ENCODE measurements around the gene ARSB.

The ARSB gene

GRCh38 chr5:78801413-78801812 is 183.7 kb downstream of the ARSB start:
- no peak for FAIRE-seq

GRCh38 chr5:78799266-78800017 is 185.7 kb downstream of the ARSB start:
- no peak for FAIRE-seq

GRCh38 chr5:78798673-78799029 is 186.5 kb downstream of the ARSB start:
- FAIRE-seq, result no peak

GRCh38 chr5:78797936-78798672 is 187.0 kb downstream of the ARSB start:
- no peak for FAIRE-seq

GRCh38 chr5:78795757-78796156 is 189.4 kb downstream of the ARSB start:
- FAIRE-seq, result no peak

- FAIRE-seq, result no peak
These were observed 190.4 kb downstream of the ARSB start for GRCh38 chr5:78794693-78795215.

GRCh38 chr5:78793907-78794662 is 191.0 kb downstream of the ARSB start:
- no peak for FAIRE-seq

- FAIRE-seq, result no peak
These were observed 192.6 kb downstream of the ARSB start for GRCh38 chr5:78792345-78793055.

- FAIRE-seq, result no peak
These were observed 193.5 kb downstream of the ARSB start for GRCh38 chr5:78791501-78792100.

GRCh38 chr5:78787783-78788182 is 197.3 kb downstream of the ARSB start:
- FAIRE-seq, result no peak

- FAIRE-seq, result no peak
These were observed 199.7 kb downstream of the ARSB start for GRCh38 chr5:78785454-78785853.

- no peak for FAIRE-seq
These were observed 201.5 kb downstream of the ARSB start for GRCh38 chr5:78783434-78784130.

GRCh38 chr5:78782728-78783127 is 202.4 kb downstream of the ARSB start:
- FAIRE-seq, result no peak

- no peak for FAIRE-seq
These were observed 203.4 kb downstream of the ARSB start for GRCh38 chr5:78781611-78782286.

- FAIRE-seq, result no peak
These were observed 205.1 kb downstream of the ARSB start for GRCh38 chr5:78779771-78780616.

- FAIRE-seq, result no peak
These were observed 205.8 kb downstream of the ARSB start for GRCh38 chr5:78779262-78779661.

GRCh38 chr5:78778538-78778937 is 206.6 kb downstream of the ARSB start:
- FAIRE-seq, result no peak

- no peak for FAIRE-seq
These were observed 207.2 kb downstream of the ARSB start for GRCh38 chr5:78777901-78778300.

- FAIRE-seq, result no peak
These were observed 208.5 kb downstream of the ARSB start for GRCh38 chr5:78776637-78777036.

GRCh38 chr5:78773655-78774054 is 211.5 kb downstream of the ARSB start:
- FAIRE-seq, result no peak

Measured in TTC549 (cell line).